Mononuclear cell (primary cell): Measurements from ENCODE around the gene ZBTB20. TPM values are rescaled to one million over a fixed set of nuclear protein-coding genes. Genes with fewer than 3 reads are reported as not detected.

Experiments
- H3K27me3 ChIP-seq: 2 replicates; pipeline ENCODE4 v1.6.0; 2011; ENCODE audit warnings: low read length, control low read depth; ENCODE audit not compliant: insufficient read depth
- H3K4me1 ChIP-seq: 2 replicates; pipeline ENCODE4 v1.5.1; 2011; ENCODE audit warnings: mild to moderate bottlenecking, low read length, control low read depth; ENCODE audit not compliant: insufficient read depth
- H3K4me3 ChIP-seq: 2 replicates; pipeline ENCODE4 v1.5.1; 2011; ENCODE audit warnings: mild to moderate bottlenecking, low read length, moderate library complexity
- H3K9me3 ChIP-seq: 2 replicates; pipeline ENCODE4 v1.5.1; 2011; ENCODE audit warnings: low read depth, mild to moderate bottlenecking, control low read depth, low read length
- total RNA-seq: library from RNA; depleted of rRNA; stranded (reverse); fragments of >200 nt; gene quantifications from one replicate; pipeline ENCODE4 v1.2.3, GENCODE V29; 2012

The ZBTB20 gene
- total RNA-seq, 1 donor, result 38.2 TPM

DNA sequence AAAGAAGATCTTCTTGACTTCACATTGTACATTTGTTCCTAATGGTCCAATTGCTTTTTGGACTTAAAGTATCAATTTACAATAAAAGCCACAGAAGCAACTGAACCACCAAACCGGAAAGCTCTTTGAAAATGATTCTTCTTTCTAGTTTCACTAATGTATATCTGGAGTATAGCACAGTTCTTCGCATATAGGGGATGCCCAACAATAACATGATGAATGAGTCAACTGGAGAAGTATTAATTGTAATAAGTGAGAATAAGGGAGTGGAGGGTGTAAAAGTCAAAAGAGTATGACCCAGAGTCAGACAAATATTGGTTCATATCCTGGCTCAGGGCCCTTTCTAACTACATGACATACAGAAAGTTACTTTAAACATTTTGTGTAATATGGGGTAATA lies 425.2 kb downstream of the ZBTB20 start:
- Histone ChIP-seq H3K4me1 (no peaks in the 10 kb centered on the region), H3K27me3 (no peaks in the 10 kb centered on the region), H3K9me3 (no peaks in the 10 kb centered on the region), H3K4me3 (no peak overlapping the region)

DNA sequence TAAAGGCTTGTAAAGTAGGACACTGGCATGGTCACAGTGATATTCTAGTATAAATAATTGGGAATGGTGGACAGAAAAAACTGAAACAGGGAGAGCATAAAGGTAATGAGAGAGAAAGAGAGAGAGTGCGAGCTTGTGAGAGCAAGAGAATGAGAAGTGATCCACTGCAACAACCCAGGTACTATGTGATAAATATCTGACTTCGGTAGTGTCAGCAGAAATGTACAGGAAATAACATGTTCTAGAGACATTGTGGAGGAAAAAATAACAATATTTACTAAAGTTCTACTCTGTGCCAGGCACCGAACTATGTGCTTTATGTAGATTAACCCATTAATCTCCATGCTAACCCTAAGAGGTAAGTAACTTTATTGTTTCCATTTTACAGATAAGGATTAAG lies 425.9 kb downstream of the ZBTB20 start:
- Histone ChIP-seq H3K4me1 (no peaks in the 10 kb centered on the region), H3K27me3 (no peaks in the 10 kb centered on the region), H3K9me3 (no peaks in the 10 kb centered on the region), H3K4me3 (no peak overlapping the region)

DNA sequence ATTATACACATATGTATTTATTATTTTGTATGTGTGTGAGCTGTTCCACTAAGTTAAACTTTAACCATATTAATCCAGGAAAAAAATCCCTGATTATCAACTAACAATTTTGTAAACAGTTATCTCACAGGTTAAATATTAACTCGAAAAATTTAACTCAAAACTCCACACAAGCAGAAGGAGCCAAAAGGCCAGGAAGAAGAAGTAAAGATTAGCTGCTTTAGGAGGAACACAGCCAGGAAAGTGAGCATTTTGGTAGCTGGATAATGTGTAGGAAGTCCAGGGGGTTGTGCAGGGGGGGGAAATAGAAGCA lies 428.2 kb downstream of the ZBTB20 start:
- no peaks in the 10 kb centered on the region for H3K27me3 ChIP-seq
- H3K9me3 ChIP-seq, result no peaks in the 10 kb centered on the region
- H3K4me3 ChIP-seq, result no peak overlapping the region
- no peaks in the 10 kb centered on the region for H3K4me1 ChIP-seq

DNA sequence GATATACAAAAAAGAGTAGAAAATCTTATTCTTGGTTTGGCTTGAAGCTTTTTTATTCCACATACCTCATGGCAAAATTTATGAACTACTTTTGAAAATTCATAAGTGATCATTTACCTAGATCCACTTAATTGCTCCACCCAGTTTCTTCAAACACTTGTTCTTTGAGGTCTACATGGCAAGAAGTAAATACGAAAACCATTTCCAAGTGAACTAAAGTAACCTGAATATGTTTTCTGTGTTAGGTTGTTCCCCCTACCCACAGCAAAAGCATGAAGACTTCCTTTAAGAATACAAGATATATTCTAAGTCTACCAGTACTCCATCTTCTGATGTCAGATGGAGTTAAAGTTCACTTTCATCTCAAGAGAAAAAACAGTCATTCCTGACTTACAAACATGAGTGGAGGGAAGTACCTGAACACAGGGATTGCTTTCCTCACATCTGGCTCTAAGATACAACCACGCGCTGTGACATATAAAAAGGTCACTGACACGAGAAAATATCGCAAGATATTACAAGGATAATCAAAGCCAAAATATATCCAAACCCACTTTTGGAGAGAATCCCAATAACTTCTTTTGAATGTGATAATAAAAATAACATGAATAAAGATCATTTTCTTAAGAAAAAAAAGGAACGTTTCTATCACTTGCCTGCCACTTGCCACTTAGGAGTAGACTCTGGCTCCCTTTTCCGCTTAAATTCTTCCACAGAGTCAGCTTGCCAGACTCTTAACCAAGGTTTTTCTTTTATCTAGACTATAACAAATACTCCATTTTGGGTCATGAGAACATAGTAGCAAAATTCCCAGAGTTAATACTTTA lies 428.8 kb downstream of the ZBTB20 start:
- H3K4me3 ChIP-seq, result no peak overlapping the region
- H3K9me3 ChIP-seq, result no peaks in the 10 kb centered on the region
- H3K27me3 ChIP-seq, result no peaks in the 10 kb centered on the region
- H3K4me1 ChIP-seq, result no peaks in the 10 kb centered on the region

- Histone ChIP-seq H3K27me3 (no peaks in the 10 kb centered on the region), H3K4me3 (no peak overlapping the region), H3K4me1 (no peaks in the 10 kb centered on the region), H3K9me3 (no peaks in the 10 kb centered on the region)
Observed at GRCh38 chr3:114716916-114717315, 430.2 kb downstream of the ZBTB20 start.

DNA sequence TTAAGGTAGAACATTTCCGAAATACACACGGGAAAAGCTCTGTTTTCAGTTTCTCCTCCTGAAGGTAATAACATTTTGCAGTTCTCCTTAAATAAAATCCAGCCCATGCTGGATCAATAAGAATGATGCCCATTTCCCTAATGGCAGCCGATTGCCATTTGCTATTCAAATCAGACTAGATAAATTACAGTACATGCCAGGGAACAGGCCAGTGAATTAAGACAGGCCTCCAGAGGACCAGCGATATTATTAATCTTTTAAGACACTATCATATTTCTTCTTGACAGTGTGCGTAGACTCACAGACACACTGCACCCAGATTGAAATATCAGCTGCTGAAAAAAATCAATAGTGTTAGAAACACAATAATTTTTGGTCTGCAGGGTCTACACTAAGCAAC lies 431.0 kb downstream of the ZBTB20 start:
- H3K4me3 ChIP-seq, result no peak overlapping the region
- no peaks in the 10 kb centered on the region for H3K27me3 ChIP-seq
- H3K9me3 ChIP-seq, result no peaks in the 10 kb centered on the region
- no peaks in the 10 kb centered on the region for H3K4me1 ChIP-seq

DNA sequence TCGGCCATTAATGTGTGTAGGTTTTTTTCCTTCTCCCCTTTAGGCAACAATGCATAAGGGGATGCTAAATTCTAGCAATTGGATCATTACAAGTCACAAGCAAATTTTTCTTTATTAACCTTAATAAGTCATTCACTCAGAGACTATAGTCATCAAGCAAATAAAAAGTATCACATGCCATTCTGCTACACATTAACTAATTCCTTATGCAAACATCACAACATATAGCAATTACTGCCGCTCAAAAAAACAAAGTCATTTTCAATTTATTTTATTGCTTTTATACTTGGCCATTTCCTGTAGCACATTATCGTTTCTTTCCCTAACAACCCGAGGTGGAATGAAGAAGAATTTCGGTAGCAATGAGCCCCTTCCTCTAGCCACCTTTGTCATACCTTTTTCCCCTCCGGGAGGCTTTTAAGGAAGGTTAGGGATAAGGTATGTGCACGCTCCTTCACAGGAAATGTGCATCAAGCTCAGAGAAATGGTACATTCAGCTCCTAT lies 432.1 kb downstream of the ZBTB20 start:
- Histone ChIP-seq H3K27me3 (no peaks in the 10 kb centered on the region), H3K4me1 (no peaks in the 10 kb centered on the region), H3K4me3 (no peak overlapping the region), H3K9me3 (no peaks in the 10 kb centered on the region)

GRCh38 chr3:114714237-114714636 lies 432.9 kb downstream of the ZBTB20 start:
- no peaks in the 10 kb centered on the region for H3K4me1 ChIP-seq
- no peak overlapping the region for H3K4me3 ChIP-seq
- H3K27me3 ChIP-seq, result no peaks in the 10 kb centered on the region
- H3K9me3 ChIP-seq, result no peaks in the 10 kb centered on the region

DNA sequence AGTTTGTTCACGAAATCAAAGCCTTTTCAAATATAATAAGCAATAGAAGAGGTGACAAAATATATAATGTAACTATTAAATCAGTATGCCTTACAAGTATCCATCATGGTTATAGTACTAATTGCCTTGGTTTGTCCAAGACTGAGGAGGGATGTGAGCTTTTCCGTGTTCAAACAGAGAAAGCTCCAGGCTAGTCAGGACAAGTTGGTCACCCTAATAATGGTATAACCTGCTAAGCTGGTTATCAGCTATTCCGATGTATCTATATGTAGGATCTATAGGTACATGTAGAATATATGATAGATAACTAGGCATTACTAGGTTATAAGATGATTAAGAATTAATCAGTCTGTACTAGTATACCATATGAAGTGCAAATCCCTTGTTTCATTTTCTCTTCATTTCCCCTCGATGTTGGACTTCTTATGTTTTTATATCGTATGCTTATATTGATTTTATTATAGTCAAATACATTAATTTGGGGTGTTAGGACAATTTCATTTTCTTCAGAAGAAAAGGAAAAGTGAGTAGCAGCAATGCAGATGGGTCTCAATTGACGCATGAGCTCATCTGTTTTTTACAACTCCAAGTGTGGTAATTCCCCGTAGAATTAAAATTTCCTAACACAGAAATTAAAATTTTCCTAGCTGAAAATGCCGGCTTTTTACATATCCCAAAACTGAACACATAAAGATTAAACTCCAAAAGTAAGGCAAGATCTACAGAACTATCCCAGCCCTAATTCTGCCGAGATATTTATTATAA lies 434.2 kb downstream of the ZBTB20 start:
- no peaks in the 10 kb centered on the region for H3K4me1 ChIP-seq
- H3K4me3 ChIP-seq, result no peak overlapping the region
- H3K27me3 ChIP-seq, result no peaks in the 10 kb centered on the region
- H3K9me3 ChIP-seq, result no peaks in the 10 kb centered on the region

DNA sequence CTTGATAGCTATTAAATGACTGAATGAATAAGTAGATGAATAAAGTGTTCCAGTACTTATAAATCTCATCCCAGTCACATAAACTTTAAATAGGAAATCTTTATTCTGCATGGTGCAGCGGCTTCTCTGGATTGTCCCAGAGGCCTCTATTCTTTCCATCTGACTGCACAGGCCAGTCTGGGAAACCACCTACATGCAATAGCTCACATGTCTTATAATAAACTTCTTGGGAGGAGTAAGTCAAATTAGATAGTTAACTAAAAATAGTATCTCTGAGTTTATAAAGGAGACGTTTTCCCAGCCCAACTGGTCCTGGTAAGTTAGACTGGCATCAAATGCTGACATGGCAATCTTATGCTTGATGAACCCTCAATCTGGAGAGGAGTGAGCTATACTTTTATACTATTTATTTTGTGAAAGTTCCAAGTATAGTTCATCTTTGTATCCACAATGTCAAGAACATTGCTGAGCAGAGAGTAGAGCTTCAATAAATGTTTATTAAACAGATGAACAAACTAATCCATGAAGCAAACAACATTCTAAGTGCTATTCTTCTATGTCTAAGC lies 435.7 kb downstream of the ZBTB20 start:
- Histone ChIP-seq H3K4me1 (no peaks in the 10 kb centered on the region), H3K4me3 (no peak overlapping the region), H3K27me3 (no peaks in the 10 kb centered on the region), H3K9me3 (no peaks in the 10 kb centered on the region)

GRCh38 chr3:114709102-114709501 lies 438.0 kb downstream of the ZBTB20 start:
- Histone ChIP-seq H3K27me3 (no peaks in the 10 kb centered on the region), H3K9me3 (no peaks in the 10 kb centered on the region), H3K4me1 (no peaks in the 10 kb centered on the region), H3K4me3 (no peak overlapping the region)

- no peak overlapping the region for H3K4me3 ChIP-seq
- H3K27me3 ChIP-seq, result no peaks in the 10 kb centered on the region
- H3K4me1 ChIP-seq, result no peaks in the 10 kb centered on the region
- no peaks in the 10 kb centered on the region for H3K9me3 ChIP-seq
Observed at GRCh38 chr3:114707252-114707860, 439.7 kb downstream of the ZBTB20 start.

- no peaks in the 10 kb centered on the region for H3K27me3 ChIP-seq
- H3K4me3 ChIP-seq, result no peak overlapping the region
- no peaks in the 10 kb centered on the region for H3K4me1 ChIP-seq
- no peaks in the 10 kb centered on the region for H3K9me3 ChIP-seq
Observed at GRCh38 chr3:114706591-114707232, 440.4 kb downstream of the ZBTB20 start.

DNA sequence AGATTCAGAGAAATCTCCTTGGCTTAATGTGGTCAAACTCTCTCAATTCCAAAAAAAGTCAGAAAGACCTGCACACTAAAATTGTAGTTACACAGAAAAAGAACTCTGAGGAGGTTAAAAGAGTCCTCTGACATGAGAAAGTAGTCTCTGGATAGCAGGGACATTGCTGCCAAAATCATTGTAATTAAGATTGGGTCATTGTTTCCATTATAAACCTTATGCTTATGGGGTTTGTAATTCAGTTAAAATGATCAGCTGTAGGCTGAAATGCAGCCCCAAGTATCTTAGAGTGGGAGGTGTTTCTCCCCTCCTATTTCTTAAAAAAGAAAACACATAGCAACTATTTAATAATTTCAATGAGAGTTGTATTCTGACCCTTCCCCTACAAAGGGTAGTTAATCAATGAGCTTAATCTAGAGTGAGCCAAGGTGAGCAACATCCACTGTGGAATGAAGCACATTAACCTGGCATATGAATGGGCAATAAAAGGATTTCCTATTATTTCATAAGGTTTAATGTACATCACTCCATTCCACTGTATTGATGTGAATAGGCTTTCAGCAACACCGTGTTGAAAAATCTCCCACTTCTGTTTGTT lies 446.4 kb downstream of the ZBTB20 start:
- Histone ChIP-seq H3K4me3 (no peak overlapping the region), H3K9me3 (no peaks in the 10 kb centered on the region), H3K27me3 (no peaks in the 10 kb centered on the region), H3K4me1 (peaks cover 14% of the 10 kb centered on the region)
